BLaER1 (cell line): ENCODE results near the gene METTL4.
A peak's percentile ranks its signal among the peaks of the same experiment; 100 is the strongest.

Experiments used
- H3K27ac ChIP-seq: shearing (Covaris generic); formaldehyde crosslinking; 2 replicates; pipeline ENCODE4 v1.8.1; 2022
- H3K27me3 ChIP-seq: shearing (Covaris generic); formaldehyde crosslinking; 2 replicates; pipeline ENCODE4 v1.8.1; 2022
- H3K36me3 ChIP-seq: shearing (Covaris generic); formaldehyde crosslinking; 2 replicates; pipeline ENCODE4 v1.8.1; 2022
- H3K4me1 ChIP-seq: shearing (Covaris generic); formaldehyde crosslinking; 2 replicates; pipeline ENCODE4 v1.8.1; 2022
- H3K4me2 ChIP-seq: shearing (Covaris generic); formaldehyde crosslinking; 2 replicates; pipeline ENCODE4 v1.8.1; 2022
- H3K4me3 ChIP-seq: shearing (Covaris generic); formaldehyde crosslinking; 2 replicates; pipeline ENCODE4 v1.8.1; 2022
- H3K9ac ChIP-seq: shearing (Covaris generic); formaldehyde crosslinking; 2 replicates; pipeline ENCODE4 v1.8.1; 2022
- H3K9me3 ChIP-seq: shearing (Covaris generic); formaldehyde crosslinking; 2 replicates; pipeline ENCODE4 v1.8.1; 2022
- H4K20me1 ChIP-seq: shearing (Covaris generic); formaldehyde crosslinking; 2 replicates; pipeline ENCODE4 v1.8.1; 2022
- Cebpa-rat ChIP-seq: shearing (Covaris generic); IDR thresholded peaks from 2 replicates; pipeline ENCODE4 v1.8.1; 2022

METTL4 gene, protein sequence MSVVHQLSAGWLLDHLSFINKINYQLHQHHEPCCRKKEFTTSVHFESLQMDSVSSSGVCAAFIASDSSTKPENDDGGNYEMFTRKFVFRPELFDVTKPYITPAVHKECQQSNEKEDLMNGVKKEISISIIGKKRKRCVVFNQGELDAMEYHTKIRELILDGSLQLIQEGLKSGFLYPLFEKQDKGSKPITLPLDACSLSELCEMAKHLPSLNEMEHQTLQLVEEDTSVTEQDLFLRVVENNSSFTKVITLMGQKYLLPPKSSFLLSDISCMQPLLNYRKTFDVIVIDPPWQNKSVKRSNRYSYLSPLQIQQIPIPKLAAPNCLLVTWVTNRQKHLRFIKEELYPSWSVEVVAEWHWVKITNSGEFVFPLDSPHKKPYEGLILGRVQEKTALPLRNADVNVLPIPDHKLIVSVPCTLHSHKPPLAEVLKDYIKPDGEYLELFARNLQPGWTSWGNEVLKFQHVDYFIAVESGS

DNA sequence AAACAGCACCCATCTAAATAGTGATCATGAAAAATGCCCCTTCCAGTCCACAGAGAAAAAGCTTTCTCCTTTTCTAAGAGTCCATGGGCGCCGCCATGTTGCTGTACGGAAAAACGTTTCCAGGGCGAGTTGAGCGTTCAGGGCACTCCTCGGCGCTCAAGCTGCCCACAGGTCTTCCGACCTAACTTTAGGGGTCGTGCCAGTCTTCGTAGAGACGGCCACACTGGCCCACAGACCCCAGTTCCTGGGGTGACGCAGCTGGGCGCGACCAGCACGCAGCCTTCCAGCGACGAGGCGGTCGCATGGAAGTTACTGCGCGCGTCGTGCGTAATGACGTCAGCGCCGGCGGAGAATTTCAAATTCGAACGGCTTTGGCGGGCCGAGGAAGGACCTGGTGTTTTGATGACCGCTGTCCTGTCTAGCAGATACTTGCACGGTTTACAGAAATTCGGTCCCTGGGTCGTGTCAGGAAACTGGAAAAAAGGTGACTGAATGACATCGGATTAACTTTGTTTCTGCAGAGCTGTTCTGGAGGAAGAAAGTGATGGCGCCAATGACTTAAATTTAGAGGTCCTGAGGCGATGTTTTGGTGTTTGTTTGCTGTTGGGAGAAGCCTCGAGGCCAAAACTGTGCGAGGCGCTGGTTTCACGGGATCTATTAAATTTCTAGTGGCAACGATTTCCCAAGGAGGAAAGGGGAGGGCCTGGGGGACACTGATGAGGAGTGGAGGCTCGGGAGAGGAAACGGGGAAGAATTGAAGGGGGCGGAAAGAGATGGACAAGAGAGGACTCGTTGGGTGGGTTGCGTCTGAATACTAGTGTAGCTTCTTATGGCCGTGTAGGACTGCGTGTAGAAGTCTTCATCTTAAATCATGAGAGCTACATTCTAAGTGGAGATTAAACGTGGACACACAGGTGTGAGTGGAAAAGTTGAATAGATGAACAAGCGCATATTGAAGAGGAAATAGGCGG, at the start of gene METTL4, which contains the start of gene NDC80:
TSS of gene METTL4 (minus strand) at position 306 of the 971 bp plus-strand sequence. CDS start 4,289 bp downstream, outside the sequence.
TSS of gene NDC80 (plus strand) at position 358 of the 971 bp plus-strand sequence. CDS start 1,429 bp downstream, outside the sequence.
- Histone ChIP-seq H3K27me3 (no peaks in the 10 kb centered on the region), H4K20me1 (no peaks in the 10 kb centered on the region), H3K4me3 (peak within 1 kb of the TSS; percentile 87), H3K27ac (peak within 1 kb of the TSS; percentile 98), H3K4me2 (peak within 1 kb of the TSS; percentile 82), H3K36me3 (peaks cover 20% of the 10 kb centered on the region), H3K9me3 (no peaks in the 10 kb centered on the region), H3K4me1 (peaks cover 47% of the 10 kb centered on the region), H3K9ac (peak within 1 kb of the TSS; percentile 96)
- no peak for TF ChIP-seq Cebpa-rat

DNA sequence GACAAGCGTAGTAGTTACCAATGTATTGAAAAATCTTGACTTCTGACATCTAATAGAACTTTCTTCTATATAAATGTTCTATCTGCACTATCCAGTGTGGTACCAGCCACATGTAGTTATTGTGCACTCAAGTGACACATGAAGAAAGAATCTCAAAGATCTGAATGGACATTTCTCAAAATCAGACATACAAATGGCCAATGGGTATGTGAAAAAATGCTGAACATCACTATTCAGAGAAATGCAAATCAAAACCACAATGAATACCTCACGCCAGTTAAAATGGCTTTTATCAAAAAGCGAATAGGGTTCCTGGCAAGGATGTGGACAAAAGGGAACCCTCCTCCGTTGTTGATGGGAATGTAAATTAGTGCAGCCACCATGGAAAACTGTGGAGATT, 46.7 kb upstream of the METTL4 start:
- Histone ChIP-seq H3K27ac (no peak overlapping the region), H3K4me1 (no peaks in the 10 kb centered on the region), H3K9ac (no peak overlapping the region), H3K9me3 (no peaks in the 10 kb centered on the region), H3K4me2 (no peak overlapping the region), H4K20me1 (no peaks in the 10 kb centered on the region), H3K36me3 (peaks cover 46% of the 10 kb centered on the region), H3K27me3 (no peaks in the 10 kb centered on the region), H3K4me3 (no peak overlapping the region)
- no peak for TF ChIP-seq Cebpa-rat

DNA sequence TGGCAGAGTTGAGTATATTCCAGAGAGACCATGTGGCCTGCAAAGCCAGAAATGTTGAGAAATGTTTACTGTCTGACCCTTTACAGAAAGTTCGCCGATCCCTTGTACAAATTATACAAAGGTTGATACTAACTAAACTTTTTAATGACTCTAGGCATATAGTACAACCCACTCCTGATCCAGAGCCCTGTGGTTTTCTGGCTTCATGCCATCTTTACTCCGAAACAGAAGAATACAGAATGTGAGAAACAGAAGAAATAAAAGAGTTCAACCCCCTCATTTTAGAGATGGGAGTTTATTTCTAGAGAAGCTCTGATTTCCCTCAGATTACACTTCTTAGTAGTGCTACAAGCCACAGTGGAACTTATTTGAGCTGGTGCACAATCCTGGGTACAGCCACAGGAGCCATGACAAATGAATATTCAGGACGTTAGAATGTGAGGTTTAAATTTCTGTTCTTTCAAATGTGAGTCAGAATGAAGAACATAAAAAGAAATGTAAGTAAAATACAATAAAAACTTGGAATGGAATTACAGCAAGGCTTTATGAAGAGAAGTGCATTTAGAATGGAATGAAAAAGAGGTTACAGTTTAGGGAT, 46.2 kb upstream of the METTL4 start:
- no peaks in the 10 kb centered on the region for H3K4me1 ChIP-seq
- no peak overlapping the region for H3K27ac ChIP-seq
- H4K20me1 ChIP-seq = no peaks in the 10 kb centered on the region
- no peaks in the 10 kb centered on the region for H3K27me3 ChIP-seq
- no peak overlapping the region for H3K4me3 ChIP-seq
- no peak overlapping the region for H3K9ac ChIP-seq
- no peak for TF ChIP-seq Cebpa-rat
- H3K9me3 ChIP-seq = no peaks in the 10 kb centered on the region
- H3K4me2 ChIP-seq = no peak overlapping the region
- peaks cover 51% of the 10 kb centered on the region for H3K36me3 ChIP-seq

DNA sequence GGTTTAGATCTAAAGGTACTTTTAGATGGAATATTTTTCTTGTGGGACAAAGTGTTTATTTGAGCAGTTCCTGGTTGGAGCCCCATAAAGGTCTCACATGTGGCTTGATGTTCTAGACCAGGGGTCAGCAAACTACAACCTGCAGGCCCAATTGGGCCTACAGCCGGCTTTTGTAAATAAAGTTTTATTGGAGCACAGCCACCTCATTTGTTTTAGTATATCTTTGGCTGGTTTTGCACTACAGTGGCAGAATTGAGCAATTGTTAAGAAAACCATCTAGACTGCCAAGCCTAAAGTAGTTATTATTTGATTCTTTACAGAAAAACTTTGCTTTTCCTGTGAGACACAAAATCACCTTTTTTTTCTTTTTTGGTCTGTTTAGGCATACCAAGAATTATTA, 41.7 kb upstream of the METTL4 start:
- no peaks in the 10 kb centered on the region for H3K27me3 ChIP-seq
- no peak overlapping the region for H3K4me2 ChIP-seq
- peaks cover 93% of the 10 kb centered on the region for H3K36me3 ChIP-seq
- H3K27ac ChIP-seq = no peak overlapping the region
- no peak overlapping the region for H3K9ac ChIP-seq
- no peaks in the 10 kb centered on the region for H3K9me3 ChIP-seq
- TF ChIP-seq Cebpa-rat = no peak
- no peaks in the 10 kb centered on the region for H3K4me1 ChIP-seq
- H4K20me1 ChIP-seq = no peaks in the 10 kb centered on the region
- no peak overlapping the region for H3K4me3 ChIP-seq

DNA sequence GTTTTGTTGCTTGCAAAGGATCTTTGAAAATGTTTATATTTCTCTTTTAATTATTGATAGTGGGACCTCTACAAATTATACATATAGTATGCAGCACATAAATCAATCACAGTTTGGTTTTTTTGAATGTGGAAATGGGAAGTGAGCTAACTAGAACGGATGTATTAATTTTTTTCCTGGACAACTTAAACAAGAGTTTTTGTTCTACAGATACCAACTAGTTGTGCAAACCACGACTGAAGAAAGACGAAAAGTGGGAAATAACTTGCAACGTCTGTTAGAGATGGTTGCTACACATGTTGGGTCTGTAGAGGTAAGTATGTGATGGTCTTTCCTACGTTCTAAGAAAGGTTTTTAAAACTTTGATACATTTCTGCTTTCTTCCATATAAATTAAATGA, 39.2 kb upstream of the METTL4 start:
- peaks cover 2% of the 10 kb centered on the region; the same call in 1 of the 2 replicates for H3K4me1 ChIP-seq
- H3K27ac ChIP-seq = no peak overlapping the region
- TF ChIP-seq Cebpa-rat = no peak
- peaks cover 77% of the 10 kb centered on the region for H3K36me3 ChIP-seq
- H3K4me3 ChIP-seq = no peak overlapping the region
- H3K9ac ChIP-seq = no peak overlapping the region
- H3K4me2 ChIP-seq = no peak overlapping the region
- H3K27me3 ChIP-seq = no peaks in the 10 kb centered on the region
- H4K20me1 ChIP-seq = no peaks in the 10 kb centered on the region
- no peaks in the 10 kb centered on the region for H3K9me3 ChIP-seq

DNA sequence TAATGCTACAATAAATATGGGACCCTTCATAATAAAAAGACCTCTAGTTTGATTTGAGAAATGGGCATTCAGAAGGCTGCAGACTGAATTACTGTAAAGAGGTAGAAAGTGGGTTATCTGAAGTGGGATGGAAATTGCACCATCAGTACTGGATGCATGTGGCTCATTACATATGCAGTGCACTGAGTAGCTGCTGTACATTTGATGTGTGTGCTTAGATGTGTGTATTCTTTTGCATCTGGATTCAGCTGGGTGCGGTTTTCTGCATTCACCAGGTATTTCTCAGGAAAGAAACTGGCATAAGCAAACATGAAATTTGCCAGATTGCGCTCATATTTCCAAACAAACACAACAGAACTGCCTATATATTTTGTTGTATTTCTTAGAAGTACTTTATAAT, 38.3 kb upstream of the METTL4 start:
- Histone ChIP-seq H3K27ac (no peak overlapping the region), H4K20me1 (no peaks in the 10 kb centered on the region), H3K9me3 (no peaks in the 10 kb centered on the region), H3K9ac (no peak overlapping the region), H3K4me2 (no peak overlapping the region), H3K27me3 (no peaks in the 10 kb centered on the region), H3K4me3 (no peak overlapping the region), H3K36me3 (peaks cover 70% of the 10 kb centered on the region), H3K4me1 (peaks cover 12% of the 10 kb centered on the region)
- no peak for TF ChIP-seq Cebpa-rat

DNA sequence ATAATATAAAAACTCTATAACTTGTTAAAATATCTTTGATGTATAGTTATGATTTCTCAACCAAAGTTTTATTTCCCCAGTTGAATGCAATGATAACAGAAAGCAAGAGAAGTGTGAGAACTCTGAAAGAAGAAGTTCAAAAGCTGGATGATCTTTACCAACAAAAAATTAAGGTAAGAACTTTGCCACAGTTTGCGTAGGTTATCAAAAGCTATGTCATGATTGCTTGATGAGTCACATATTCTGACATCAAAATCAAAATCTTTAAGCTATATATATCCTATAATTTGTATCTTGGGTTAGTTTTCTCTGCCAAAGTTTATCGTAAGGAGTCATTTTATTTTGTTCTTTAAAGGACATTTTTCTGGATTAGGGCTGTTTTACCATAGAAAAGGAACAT, 35.0 kb upstream of the METTL4 start:
- Histone ChIP-seq H3K9ac (no peak overlapping the region), H3K36me3 (peaks cover 68% of the 10 kb centered on the region), H3K4me2 (no peak overlapping the region), H3K4me3 (no peak overlapping the region), H4K20me1 (no peaks in the 10 kb centered on the region), H3K27me3 (no peaks in the 10 kb centered on the region), H3K9me3 (no peaks in the 10 kb centered on the region), H3K4me1 (peaks cover 16% of the 10 kb centered on the region), H3K27ac (no peak overlapping the region; the same call in 1 of the 2 replicates)
- no peak for TF ChIP-seq Cebpa-rat

DNA sequence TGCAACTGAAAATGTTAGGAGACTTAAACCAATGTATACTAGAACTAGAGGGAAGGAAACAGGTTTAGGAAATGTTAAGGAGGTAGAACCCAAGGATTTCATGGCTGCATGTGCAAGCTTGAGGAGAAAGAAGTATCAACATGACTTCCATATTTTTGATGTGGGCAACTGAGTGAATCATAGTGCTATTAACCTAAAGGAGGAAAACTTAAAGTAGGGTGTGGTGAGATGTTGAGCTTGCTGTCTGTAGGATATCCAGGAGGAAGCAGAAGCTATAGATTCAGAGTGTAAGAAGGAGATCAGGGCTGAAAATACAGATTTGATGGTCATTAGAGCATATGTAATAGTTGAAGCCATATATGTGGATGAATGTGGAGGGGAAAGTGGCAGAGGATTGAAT, 31.5 kb upstream of the METTL4 start:
- no peak overlapping the region for H3K4me2 ChIP-seq
- peaks cover 16% of the 10 kb centered on the region for H3K4me1 ChIP-seq
- no peak overlapping the region for H3K9ac ChIP-seq
- H3K27me3 ChIP-seq = no peaks in the 10 kb centered on the region
- TF ChIP-seq Cebpa-rat = no peak
- peaks cover 56% of the 10 kb centered on the region for H3K36me3 ChIP-seq
- no peak overlapping the region for H3K4me3 ChIP-seq
- H3K27ac ChIP-seq = no peak overlapping the region
- H4K20me1 ChIP-seq = no peaks in the 10 kb centered on the region
- no peaks in the 10 kb centered on the region for H3K9me3 ChIP-seq

DNA sequence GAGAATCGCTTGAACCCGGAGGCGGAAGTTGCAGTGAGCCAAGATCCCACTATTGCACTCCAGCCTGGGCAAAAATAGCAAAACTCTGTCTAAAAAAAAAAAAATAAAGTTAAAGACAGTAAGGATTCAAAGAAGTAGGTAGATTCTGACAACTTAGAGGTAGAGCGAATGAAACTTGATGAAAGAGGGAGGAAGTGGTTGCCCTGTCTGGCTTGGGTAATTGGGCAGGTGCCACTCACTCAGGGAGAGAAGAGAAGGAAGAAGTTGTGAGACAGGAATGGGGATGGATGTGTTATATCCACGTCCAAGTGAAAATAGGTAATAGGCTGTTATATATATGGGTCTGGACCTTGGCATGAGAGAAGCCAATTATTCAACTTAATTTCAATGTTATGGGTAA, 26.3 kb upstream of the METTL4 start:
- peaks cover 4% of the 10 kb centered on the region; the same call in 1 of the 2 replicates for H3K9me3 ChIP-seq
- H3K4me2 ChIP-seq = no peak overlapping the region
- no peaks in the 10 kb centered on the region for H4K20me1 ChIP-seq
- no peak for TF ChIP-seq Cebpa-rat
- H3K36me3 ChIP-seq = peaks cover 74% of the 10 kb centered on the region
- no peaks in the 10 kb centered on the region for H3K27me3 ChIP-seq
- H3K4me3 ChIP-seq = no peak overlapping the region
- no peak overlapping the region for H3K27ac ChIP-seq
- no peaks in the 10 kb centered on the region for H3K4me1 ChIP-seq
- no peak overlapping the region for H3K9ac ChIP-seq
